Muscle layer of colon (tissue), 2 donors: ENCODE results near the gene COL1A2.

Source experiments
- H3K27ac ChIP-seq: one replicate; pipeline ENCODE4 v1.7.0; 2013; ENCODE audit warnings: low read depth, mild to moderate bottlenecking, low read length, moderate library complexity
- H3K27me3 ChIP-seq, 2 donors: one replicate each; pipeline ENCODE4 v1.7.0; 2013; ENCODE audit warnings: low read length in 2 of 2, mild to moderate bottlenecking in 2 of 2; ENCODE audit not compliant: insufficient read depth in 2 of 2, control insufficient read depth in 1 of 2
- H3K36me3 ChIP-seq: one replicate; pipeline ENCODE4 v1.7.0; 2013; ENCODE audit warnings: mild to moderate bottlenecking, low read length; ENCODE audit not compliant: insufficient read depth
- H3K4me1 ChIP-seq: one replicate; pipeline ENCODE4 v1.7.0; 2013; ENCODE audit warnings: mild to moderate bottlenecking, low read length; ENCODE audit not compliant: insufficient read depth
- H3K4me3 ChIP-seq, 2 donors: one replicate each; pipeline ENCODE4 v1.7.0; 2013; ENCODE audit warnings: low read length in 2 of 2, low read depth in 1 of 2, mild to moderate bottlenecking in 1 of 2, moderate library complexity in 1 of 2
- H3K9ac ChIP-seq: one replicate; pipeline ENCODE4 v1.7.0; 2013; ENCODE audit warnings: low read length
- H3K9me3 ChIP-seq: one replicate; pipeline ENCODE4 v1.7.0; 2013; ENCODE audit warnings: mild to moderate bottlenecking, low read length
- donor health status: abdominal sarcoma.
- donor health status: Adenocarcinoma of cecum.

The COL1A2 gene

GRCh38 chr7:94397722-94398121 lies 3.0 kb downstream of the COL1A2 start:
- no peak overlapping the region for H3K9ac ChIP-seq
- no peaks in the 10 kb centered on the region for H3K27me3 ChIP-seq
- no peaks in the 10 kb centered on the region for H3K9me3 ChIP-seq
- peaks cover 31% of the 10 kb centered on the region for H3K4me1 ChIP-seq
- H3K4me3 ChIP-seq, result no peak overlapping the region
- no peak overlapping the region for H3K27ac ChIP-seq
- H3K36me3 ChIP-seq, result peaks cover 33% of the 10 kb centered on the region

GRCh38 chr7:94398841-94399240 lies 4.1 kb downstream of the COL1A2 start:
- Histone ChIP-seq H3K9me3 (no peaks in the 10 kb centered on the region), H3K4me3 (peak overlapping the region in 1 of 2 donors; percentile 36), H3K27ac (no peak overlapping the region)

GRCh38 chr7:94400022-94400421 lies 5.3 kb downstream of the COL1A2 start:
- Histone ChIP-seq H3K9ac (peak overlapping the region; percentile 6), H3K36me3 (peaks cover 52% of the 10 kb centered on the region), H3K27me3 (no peaks in the 10 kb centered on the region), H3K4me3 (no peak overlapping the region), H3K9me3 (no peaks in the 10 kb centered on the region), H3K4me1 (peaks cover 18% of the 10 kb centered on the region), H3K27ac (no peak overlapping the region)

More at GRCh38 chr7:94398841-94399240, 4.1 kb downstream of the COL1A2 start:
- Histone ChIP-seq H3K9ac (no peak overlapping the region), H3K36me3 (peaks cover 41% of the 10 kb centered on the region), H3K4me1 (peaks cover 20% of the 10 kb centered on the region), H3K27me3 (no peaks in the 10 kb centered on the region)

GRCh38 chr7:94400643-94401427 lies 6.1 kb downstream of the COL1A2 start:
- Histone ChIP-seq H3K4me3 (no peak overlapping the region), H3K9ac (peak overlapping the region; percentile 6), H3K4me1 (peaks cover 18% of the 10 kb centered on the region), H3K9me3 (no peaks in the 10 kb centered on the region), H3K27me3 (no peaks in the 10 kb centered on the region), H3K36me3 (peaks cover 61% of the 10 kb centered on the region), H3K27ac (no peak overlapping the region)

- Histone ChIP-seq H3K36me3 (peaks cover 65% of the 10 kb centered on the region), H3K27ac (no peak overlapping the region), H3K27me3 (no peaks in the 10 kb centered on the region), H3K4me3 (no peak overlapping the region), H3K4me1 (peaks cover 18% of the 10 kb centered on the region), H3K9me3 (no peaks in the 10 kb centered on the region), H3K9ac (no peak overlapping the region)
These were observed 6.7 kb downstream of the COL1A2 start for GRCh38 chr7:94401428-94401814.

GRCh38 chr7:94403546-94403945 lies 8.9 kb downstream of the COL1A2 start:
- H3K4me3 ChIP-seq, result no peak overlapping the region
- no peak overlapping the region for H3K27ac ChIP-seq
- H3K9me3 ChIP-seq, result no peaks in the 10 kb centered on the region
- H3K27me3 ChIP-seq, result no peaks in the 10 kb centered on the region
- peaks cover 18% of the 10 kb centered on the region for H3K4me1 ChIP-seq
- peaks cover 85% of the 10 kb centered on the region for H3K36me3 ChIP-seq
- H3K9ac ChIP-seq, result no peak overlapping the region

GRCh38 chr7:94405506-94405905 lies 10.8 kb downstream of the COL1A2 start:
- Histone ChIP-seq H3K4me3 (no peak overlapping the region), H3K36me3 (peaks cover 87% of the 10 kb centered on the region), H3K9me3 (no peaks in the 10 kb centered on the region), H3K27ac (no peak overlapping the region), H3K27me3 (no peaks in the 10 kb centered on the region), H3K9ac (no peak overlapping the region), H3K4me1 (peaks cover 6% of the 10 kb centered on the region)

- Histone ChIP-seq H3K4me1 (peaks cover 8% of the 10 kb centered on the region), H3K9ac (no peak overlapping the region), H3K9me3 (no peaks in the 10 kb centered on the region), H3K4me3 (no peak overlapping the region), H3K27ac (no peak overlapping the region), H3K27me3 (no peaks in the 10 kb centered on the region), H3K36me3 (peaks cover 93% of the 10 kb centered on the region)
These were observed 12.0 kb downstream of the COL1A2 start for GRCh38 chr7:94406696-94407095.

GRCh38 chr7:94409200-94409948 lies 14.7 kb downstream of the COL1A2 start:
- Histone ChIP-seq H3K4me1 (peaks cover 8% of the 10 kb centered on the region), H3K4me3 (no peak overlapping the region), H3K27me3 (no peaks in the 10 kb centered on the region), H3K27ac (no peak overlapping the region), H3K36me3 (peaks cover 95% of the 10 kb centered on the region), H3K9me3 (no peaks in the 10 kb centered on the region), H3K9ac (no peak overlapping the region)

- no peak overlapping the region for H3K4me3 ChIP-seq
- no peak overlapping the region for H3K27ac ChIP-seq
- H3K27me3 ChIP-seq, result no peaks in the 10 kb centered on the region
- peaks cover 8% of the 10 kb centered on the region for H3K4me1 ChIP-seq
- H3K9ac ChIP-seq, result no peak overlapping the region
- H3K36me3 ChIP-seq, result peaks cover 90% of the 10 kb centered on the region
- H3K9me3 ChIP-seq, result no peaks in the 10 kb centered on the region
These were observed 15.9 kb downstream of the COL1A2 start for GRCh38 chr7:94410413-94411187.

- Histone ChIP-seq H3K27me3 (no peaks in the 10 kb centered on the region), H3K9ac (no peak overlapping the region), H3K27ac (no peak overlapping the region), H3K4me1 (peaks cover 8% of the 10 kb centered on the region), H3K4me3 (no peak overlapping the region), H3K36me3 (peaks cover 89% of the 10 kb centered on the region), H3K9me3 (no peaks in the 10 kb centered on the region)
These were observed 16.4 kb downstream of the COL1A2 start for GRCh38 chr7:94411188-94411466.
